GM23338 (cell line): ENCODE data around the gene WEE2. TPM values are rescaled to one million over a fixed set of nuclear protein-coding genes. Genes with fewer than 3 reads are reported as not detected.

Experiments used
- ATAC-seq: fragments of 200-7000 bp; cut with Tn5 transposase; 3 replicates; pipeline ENCODE4 v1.9.1; 2020
- DNase-seq: peaks from one replicate; pipeline ENCODE4 v3.0.0-alpha.2; 2015; ENCODE audit warnings: low spot score
- H2AFZ ChIP-seq: fragments of 200-600 bp; sonication (generic); 2 replicates; pipeline ENCODE4 v1.8.0; 2016; ENCODE audit warnings: antibody characterized with exemption, mild to moderate bottlenecking, moderate library complexity
- H3F3A ChIP-seq: fragments of 200-600 bp; sonication (generic); replicated peaks from 2 replicates; pipeline ENCODE4 v1.8.0; 2017; ENCODE audit warnings: antibody characterized with exemption, mixed run types, low read depth
- H3K27ac ChIP-seq: fragments of 200-600 bp; sonication (generic); 2 replicates; pipeline ENCODE4 v1.6.1; 2016; ENCODE audit warnings: low read depth
- H3K27me3 ChIP-seq: fragments of 200-600 bp; sonication (generic); 2 replicates; pipeline ENCODE4 v1.8.0; 2016; ENCODE audit warnings: mild to moderate bottlenecking, mixed run types, moderate library complexity; ENCODE audit not compliant: insufficient read depth
- H3K36me3 ChIP-seq: fragments of 200-600 bp; sonication (generic); 2 replicates; pipeline ENCODE4 v1.8.0; 2016; ENCODE audit warnings: mild to moderate bottlenecking; ENCODE audit not compliant: insufficient read depth
- H3K4me1 ChIP-seq: fragments of 200-600 bp; sonication (generic); 2 replicates; pipeline ENCODE4 v1.8.0; 2016; ENCODE audit warnings: mild to moderate bottlenecking, moderate library complexity; ENCODE audit not compliant: insufficient read depth
- H3K4me2 ChIP-seq: fragments of 200-600 bp; sonication (generic); 2 replicates; pipeline ENCODE4 v1.7.1; 2017; ENCODE audit warnings: mixed run types
- H3K4me3 ChIP-seq: fragments of 200-600 bp; sonication (generic); 2 replicates; pipeline ENCODE4 v1.6.1; 2016; ENCODE audit warnings: mixed run types
- H3K79me2 ChIP-seq: fragments of 200-600 bp; sonication (generic); replicated peaks from 2 replicates; pipeline ENCODE4 v1.8.0; 2017; ENCODE audit warnings: mild to moderate bottlenecking; ENCODE audit not compliant: insufficient read depth
- H3K9me2 ChIP-seq: fragments of 200-600 bp; sonication (generic); 2 replicates; pipeline ENCODE4 v1.8.0; 2017; ENCODE audit not compliant: insufficient read depth
- H4K20me1 ChIP-seq: fragments of 200-600 bp; sonication (generic); replicated peaks from 2 replicates; pipeline ENCODE4 v1.8.0; 2017; ENCODE audit warnings: mild to moderate bottlenecking; ENCODE audit not compliant: insufficient read depth
- H3K27ac Mint-ChIP-seq: 2 replicates; pipeline ENCODE4 v1.8.0; 2020; ENCODE audit warnings: inconsistent platforms, mild to moderate bottlenecking, moderate library complexity, mixed read lengths
- H3K27me3 Mint-ChIP-seq: 3 replicates; pipeline ENCODE4 v1.8.0; 2022; ENCODE audit warnings: low read depth, mild to moderate bottlenecking, moderate library complexity, mixed read lengths, inconsistent platforms; ENCODE audit not compliant: insufficient read depth, poor library complexity
- H3K36me3 Mint-ChIP-seq: 3 replicates; pipeline ENCODE4 v1.8.0; 2021; ENCODE audit warnings: low read depth, mild to moderate bottlenecking, inconsistent platforms, moderate library complexity, mixed read lengths
- H3K4me1 Mint-ChIP-seq: 3 replicates; pipeline ENCODE4 v1.8.0; 2020; ENCODE audit warnings: mild to moderate bottlenecking, inconsistent platforms, mixed read lengths
- H3K4me3 Mint-ChIP-seq: 3 replicates; pipeline ENCODE4 v1.8.0; 2021; ENCODE audit warnings: moderate library complexity, mild to moderate bottlenecking, inconsistent platforms, mixed read lengths
- H3K9me3 Mint-ChIP-seq: 3 replicates; pipeline ENCODE4 v1.8.0; 2020; ENCODE audit warnings: moderate library complexity, mild to moderate bottlenecking, inconsistent platforms, mixed read lengths
- EZH2 ChIP-seq: fragments of 200-600 bp; sonication (generic); IDR thresholded peaks from one replicate; pipeline ENCODE4 v1.8.0; 2017; ENCODE audit warnings: antibody characterized with exemption, mild to moderate bottlenecking, low read depth; ENCODE audit not compliant: unreplicated experiment
- EZH2phosphoT487 ChIP-seq: fragments of 200-600 bp; sonication (generic); IDR thresholded peaks from one replicate; pipeline ENCODE4 v1.8.1; 2018; ENCODE audit warnings: antibody characterized with exemption; ENCODE audit not compliant: unreplicated experiment
- JUNB ChIP-seq: IDR thresholded peaks from one replicate; pipeline ENCODE4 v1.6.1; 2016; ENCODE audit warnings: antibody characterized with exemption; ENCODE audit not compliant: unreplicated experiment
- STAT1 ChIP-seq: IDR thresholded peaks from one replicate; pipeline ENCODE4 v1.6.1; 2016; ENCODE audit warnings: antibody characterized with exemption; ENCODE audit not compliant: unreplicated experiment
- ZNF331 ChIP-seq: fragments of 250-450 bp; sonication (Bioruptor Pico); IDR thresholded peaks from 2 replicates; pipeline ENCODE4 v1.5.0; 2020; ENCODE audit warnings: low read depth, mild to moderate bottlenecking, moderate library complexity
- ZNF462 ChIP-seq: fragments of 250-450 bp; sonication (Bioruptor Pico); IDR thresholded peaks from 2 replicates; pipeline ENCODE4 v1.5.0; 2020; ENCODE audit warnings: mild to moderate bottlenecking, moderate library complexity
- polyA plus RNA-seq: library from polyadenylated mRNA; unstranded; fragments of >200 nt; fragmentation: Nextera tagmentation; extraction: Ambion mirVana; gene quantifications from 2 replicates; pipeline ENCODE4 v1.2.1, GENCODE V29; 2016
- total RNA-seq: library from RNA; depleted of rRNA; stranded (reverse); fragments of >200 nt; shearing (Covaris generic); gene quantifications from 2 replicates; pipeline ENCODE4 v1.2.3, GENCODE V29; 2014
- TF ChIP-seq, protein P1 (sequence below), 2 experiments: fragments of 200-600 bp in 1 of 2; sonication (generic) in 1 of 2; conservative IDR thresholded peaks; 2 replicates each; pipeline versions ENCODE4 v1.5.1 to v1.6.1; 2016 to 2017; ENCODE audit warnings: antibody characterized with exemption in 2 of 2, low read depth in 2 of 2, mild to moderate bottlenecking in 2 of 2, moderate library complexity in 1 of 2
- TF ChIP-seq, protein P2 (sequence below): IDR thresholded peaks from 2 replicates; pipeline ENCODE4 v1.6.1; 2016; ENCODE audit warnings: antibody characterized with exemption

Gene WEE2
- total and polyA plus RNA-seq, 2 experiments from 2014 or later: not detected

DNA sequence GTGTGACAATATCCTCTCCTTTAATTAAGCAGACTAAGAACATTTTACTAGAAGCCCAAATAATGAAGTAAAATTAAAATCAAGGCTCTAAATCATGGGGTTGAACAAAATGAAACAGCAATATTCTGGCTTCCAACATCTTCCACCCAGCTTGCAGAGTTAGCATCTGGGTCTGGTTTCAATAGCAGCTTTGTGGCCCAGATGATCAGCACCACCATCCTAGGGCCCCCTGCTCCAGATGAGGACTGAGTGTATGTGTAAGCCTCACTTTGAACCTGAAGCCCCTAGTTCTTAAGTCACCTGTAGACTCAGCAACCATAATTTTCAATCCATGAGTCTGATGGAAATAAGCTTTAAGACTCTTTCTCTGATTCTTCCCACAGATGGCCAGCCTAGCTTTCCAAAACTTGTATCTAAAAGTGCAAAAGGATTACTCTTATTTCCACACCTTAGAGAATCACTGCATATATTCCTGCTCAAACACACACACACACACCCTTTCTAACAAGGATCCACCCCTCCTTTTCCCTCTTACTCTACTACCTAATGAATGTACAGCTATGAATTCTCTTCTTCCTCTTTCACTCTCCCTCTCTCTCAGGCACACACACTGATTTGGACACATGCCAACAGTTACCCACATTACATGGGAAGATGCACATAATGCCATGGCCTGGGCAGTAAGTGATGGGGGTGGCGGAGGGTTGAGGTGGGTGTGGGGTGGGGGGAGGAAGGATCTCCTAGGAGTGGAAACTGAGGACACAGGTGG is 9.7 kb upstream of the WEE2 start (continued):
- TF ChIP-seq, protein P1, sequence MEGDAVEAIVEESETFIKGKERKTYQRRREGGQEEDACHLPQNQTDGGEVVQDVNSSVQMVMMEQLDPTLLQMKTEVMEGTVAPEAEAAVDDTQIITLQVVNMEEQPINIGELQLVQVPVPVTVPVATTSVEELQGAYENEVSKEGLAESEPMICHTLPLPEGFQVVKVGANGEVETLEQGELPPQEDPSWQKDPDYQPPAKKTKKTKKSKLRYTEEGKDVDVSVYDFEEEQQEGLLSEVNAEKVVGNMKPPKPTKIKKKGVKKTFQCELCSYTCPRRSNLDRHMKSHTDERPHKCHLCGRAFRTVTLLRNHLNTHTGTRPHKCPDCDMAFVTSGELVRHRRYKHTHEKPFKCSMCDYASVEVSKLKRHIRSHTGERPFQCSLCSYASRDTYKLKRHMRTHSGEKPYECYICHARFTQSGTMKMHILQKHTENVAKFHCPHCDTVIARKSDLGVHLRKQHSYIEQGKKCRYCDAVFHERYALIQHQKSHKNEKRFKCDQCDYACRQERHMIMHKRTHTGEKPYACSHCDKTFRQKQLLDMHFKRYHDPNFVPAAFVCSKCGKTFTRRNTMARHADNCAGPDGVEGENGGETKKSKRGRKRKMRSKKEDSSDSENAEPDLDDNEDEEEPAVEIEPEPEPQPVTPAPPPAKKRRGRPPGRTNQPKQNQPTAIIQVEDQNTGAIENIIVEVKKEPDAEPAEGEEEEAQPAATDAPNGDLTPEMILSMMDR (conservative IDR thresholded peaks at IDR 0.05; ENCODE audit: low read depth in 2 of 2): no peak
- TF ChIP-seq, protein P2, sequence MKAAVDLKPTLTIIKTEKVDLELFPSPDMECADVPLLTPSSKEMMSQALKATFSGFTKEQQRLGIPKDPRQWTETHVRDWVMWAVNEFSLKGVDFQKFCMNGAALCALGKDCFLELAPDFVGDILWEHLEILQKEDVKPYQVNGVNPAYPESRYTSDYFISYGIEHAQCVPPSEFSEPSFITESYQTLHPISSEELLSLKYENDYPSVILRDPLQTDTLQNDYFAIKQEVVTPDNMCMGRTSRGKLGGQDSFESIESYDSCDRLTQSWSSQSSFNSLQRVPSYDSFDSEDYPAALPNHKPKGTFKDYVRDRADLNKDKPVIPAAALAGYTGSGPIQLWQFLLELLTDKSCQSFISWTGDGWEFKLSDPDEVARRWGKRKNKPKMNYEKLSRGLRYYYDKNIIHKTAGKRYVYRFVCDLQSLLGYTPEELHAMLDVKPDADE: no peak
- TF ChIP-seq EZH2phosphoT487: no peak
- TF ChIP-seq ZNF331 (CRISPR knock-in tag): no peak

- Mint-ChIP-seq H3K4me1 (peaks cover 58% of the 10 kb centered on the region), H3K9me3 (no peaks in the 10 kb centered on the region), H3K27me3 (peaks cover 8% of the 10 kb centered on the region), H3K36me3 (no peaks in the 10 kb centered on the region), H3K4me3 (peak overlapping the region; percentile 82; the same call in 2 of the 3 replicates), H3K27ac (no peak overlapping the region)
- Histone ChIP-seq H2AFZ (no peak overlapping the region), H3K4me3 (no peak overlapping the region), H3K79me2 (peaks cover 54% of the 10 kb centered on the region), H3K27me3 (peaks cover 19% of the 10 kb centered on the region), H4K20me1 (peaks cover 7% of the 10 kb centered on the region; the same call in 1 of the 2 replicates), H3K4me2 (peak overlapping the region; percentile 99; the same call in 1 of the 2 replicates), H3K9me2 (no peaks in the 10 kb centered on the region), H3K27ac (no peak overlapping the region), H3K36me3 (no peaks in the 10 kb centered on the region), H3K4me1 (peaks cover 52% of the 10 kb centered on the region), H3F3A (peaks cover 3% of the 10 kb centered on the region; the same call in 1 of the 2 replicates)
- DNase-seq (no peak), ATAC-seq (no peak)
- TF ChIP-seq JUNB (no peak), EZH2phosphoT487 (no peak), ZNF462 (CRISPR knock-in tag) (no peak), STAT1 (no peak), EZH2 (no peak)
- TF ChIP-seq, protein P2: no peak
- TF ChIP-seq, protein P1 (conservative IDR thresholded peaks at IDR 0.05; ENCODE audit: low read depth in 2 of 2): no peak
Observed at GRCh38 chr7:141699860-141700259, 8.3 kb upstream of the WEE2 start.
